ENCODE measurements around the gene CACNA2D3. TPM values are rescaled to one million over a fixed set of nuclear protein-coding genes. Genes with fewer than 3 reads are reported as not detected.

Gene CACNA2D3
- total RNA-seq, 1 experiment from 2014 or later, result 0.59 TPM

DNA sequence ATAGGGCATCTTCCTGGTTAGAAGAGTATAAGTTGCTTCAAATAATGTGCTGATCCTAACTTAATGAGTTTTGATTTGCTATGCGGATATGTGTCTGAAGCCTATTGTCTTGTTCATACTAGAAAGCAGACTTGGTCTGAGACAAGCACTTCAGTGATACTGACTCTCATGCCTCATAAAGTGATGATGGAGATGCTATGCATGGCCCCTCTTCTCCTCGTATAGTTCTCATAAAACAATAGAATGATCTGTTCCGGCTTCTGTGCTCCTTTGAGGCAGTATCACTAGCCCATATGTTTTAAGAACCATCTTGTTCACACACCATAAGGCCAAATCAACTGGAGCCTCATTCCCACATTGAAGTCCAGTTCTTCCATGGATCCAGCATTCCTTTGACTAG is 583.4 kb downstream of the CACNA2D3 start:
- CTCF ChIA-PET, result no interaction called here
- intact Hi-C loops (cut with micrococcal nuclease; ENCODE audit: unreplicated experiment), result no loop called here
- TF ChIP-seq EZH2 (IDR thresholded peaks at IDR 0.05; ENCODE audit: low read depth) (no peak), CTCF (conservative IDR thresholded peaks at IDR 0.05) (no peak)

DNA sequence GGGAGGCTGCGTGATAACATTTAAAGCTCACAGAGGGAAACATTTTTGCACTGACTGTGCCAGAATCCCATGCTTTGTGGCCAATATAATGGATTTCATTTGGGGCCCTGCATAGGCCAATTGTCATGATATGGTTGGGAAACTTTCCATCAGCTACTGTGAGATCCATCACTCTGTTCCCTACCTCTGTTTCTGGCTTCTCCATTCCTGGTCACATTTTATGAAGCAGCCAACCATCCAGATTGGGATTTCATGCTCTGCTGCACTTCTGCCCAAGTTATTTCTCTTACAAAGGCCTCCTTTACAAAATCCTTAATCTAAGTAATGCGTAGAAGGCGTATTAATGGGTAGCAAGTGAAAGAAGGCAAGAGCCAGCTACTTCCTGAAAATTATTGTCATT is 584.4 kb downstream of the CACNA2D3 start:
- BruUV-seq (replicated peaks), result no TSS peak
- CTCF ChIA-PET, result no interaction called here
- no peak for DNase-seq

More for the DNA sequence above, 583.4 kb downstream of the CACNA2D3 start:
- Histone ChIP-seq H3F3A (ENCODE audit: insufficient read depth, low read depth) (no peaks in the 10 kb centered on the region), H3K9me3 (ENCODE audit: insufficient read depth, low read depth) (no peaks in the 10 kb centered on the region), H4K20me1 (ENCODE audit: insufficient read depth) (no peaks in the 10 kb centered on the region), H3K4me3 (no peak overlapping the region), H3K27me3 (ENCODE audit: insufficient read depth, low read depth) (0 out of 2 replicates have a peak, but pooled peaks cover 7% of the 10 kb centered on the region), H2AFZ (no peak overlapping the region), H3K9me2 (ENCODE audit: insufficient read depth) (no peaks in the 10 kb centered on the region), H3K4me2 (no peak overlapping the region), H3K79me2 (ENCODE audit: low read depth) (no peaks in the 10 kb centered on the region), H3K4me1 (replicated peaks; ENCODE audit: insufficient read depth) (no peaks in the 10 kb centered on the region), H3K27ac (no peak overlapping the region), H3K36me3 (ENCODE audit: low read depth) (no peaks in the 10 kb centered on the region)
- POLR2A ChIA-PET (ENCODE audit: unreplicated experiment), result no interaction called here
- BruUV-seq (replicated peaks), result no TSS peak
- DNase-seq, result no peak

DNA sequence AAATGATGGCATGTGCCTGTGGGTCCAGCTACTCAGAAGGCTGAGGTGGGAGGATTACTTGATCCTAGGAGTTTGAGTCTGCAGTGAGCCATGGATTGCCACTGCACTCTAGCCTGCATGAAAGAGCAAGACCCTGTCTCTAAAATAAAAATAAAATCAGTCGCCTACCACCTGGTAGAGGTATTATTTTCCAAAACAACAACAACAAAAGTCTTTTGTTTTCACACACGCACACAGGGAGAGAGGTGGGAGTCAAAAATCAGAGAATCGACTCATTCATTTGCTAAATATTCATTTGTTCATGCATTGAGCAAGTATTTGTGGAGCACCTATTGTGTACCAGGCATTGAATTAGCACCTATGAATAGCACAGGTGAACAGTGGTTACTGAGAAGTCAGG is 587.4 kb downstream of the CACNA2D3 start:
- Histone ChIP-seq H3K9me3 (ENCODE audit: insufficient read depth, low read depth) (no peaks in the 10 kb centered on the region), H3K9me2 (ENCODE audit: insufficient read depth) (no peaks in the 10 kb centered on the region), H3K4me1 (replicated peaks; ENCODE audit: insufficient read depth) (no peaks in the 10 kb centered on the region), H2AFZ (no peak overlapping the region), H3K79me2 (ENCODE audit: low read depth) (no peaks in the 10 kb centered on the region), H3K4me2 (no peak overlapping the region), H3K27me3 (ENCODE audit: insufficient read depth, low read depth) (0 out of 2 replicates have a peak, but pooled peaks cover 3% of the 10 kb centered on the region), H3K27ac (no peak overlapping the region), H4K20me1 (ENCODE audit: insufficient read depth) (no peaks in the 10 kb centered on the region), H3K36me3 (ENCODE audit: low read depth) (no peaks in the 10 kb centered on the region), H3F3A (ENCODE audit: insufficient read depth, low read depth) (no peaks in the 10 kb centered on the region), H3K4me3 (no peak overlapping the region)
- CTCF ChIA-PET, result no interaction called here
- intact Hi-C loops (cut with micrococcal nuclease; ENCODE audit: unreplicated experiment), result no loop called here
- DNase-seq, result no peak
- no peak for TF ChIP-seq EZH2 (IDR thresholded peaks at IDR 0.05; ENCODE audit: low read depth)
- no peak for TF ChIP-seq CTCF (conservative IDR thresholded peaks at IDR 0.05)
- POLR2A ChIA-PET (ENCODE audit: unreplicated experiment), result no interaction called here
- no TSS peak for BruUV-seq (replicated peaks)

More for the DNA sequence above, 584.4 kb downstream of the CACNA2D3 start:
- intact Hi-C loops (cut with micrococcal nuclease; ENCODE audit: unreplicated experiment), result no loop called here
- H3K79me2 ChIP-seq (ENCODE audit: low read depth), result no peaks in the 10 kb centered on the region
- H3K4me1 ChIP-seq (replicated peaks; ENCODE audit: insufficient read depth), result no peaks in the 10 kb centered on the region
- POLR2A ChIA-PET (ENCODE audit: unreplicated experiment), result no interaction called here
- no peak overlapping the region for H2AFZ ChIP-seq
- H3K36me3 ChIP-seq (ENCODE audit: low read depth), result no peaks in the 10 kb centered on the region
- TF ChIP-seq EZH2 (IDR thresholded peaks at IDR 0.05; ENCODE audit: low read depth) (no peak), CTCF (conservative IDR thresholded peaks at IDR 0.05) (no peak)
- no peak overlapping the region for H3K4me3 ChIP-seq
- H4K20me1 ChIP-seq (ENCODE audit: insufficient read depth), result no peaks in the 10 kb centered on the region
- H3K4me2 ChIP-seq, result no peak overlapping the region
- H3K27me3 ChIP-seq (ENCODE audit: insufficient read depth, low read depth), result 0 out of 2 replicates have a peak, but pooled peaks cover 7% of the 10 kb centered on the region
- no peaks in the 10 kb centered on the region for H3K9me3 ChIP-seq (ENCODE audit: insufficient read depth, low read depth)
- no peak overlapping the region for H3K27ac ChIP-seq
- no peaks in the 10 kb centered on the region for H3K9me2 ChIP-seq (ENCODE audit: insufficient read depth)
- no peaks in the 10 kb centered on the region for H3F3A ChIP-seq (ENCODE audit: insufficient read depth, low read depth)

Data from PC-9 (cell line).